PC-3 (cell line): ENCODE results near the gene HNRNPH3. TPM values are rescaled to one million over a fixed set of nuclear protein-coding genes. Genes with fewer than 3 reads are reported as not detected.

ENCODE experiments used
- ATAC-seq: fragments of 200-7000 bp; cut with Tn5 transposase; 2 replicates; pipeline ENCODE4 v1.9.1; 2020; ENCODE audit warnings: mild to moderate bottlenecking, moderate library complexity
- BruUV-seq: library from RNA; stranded (reverse); fragments of 400-500 nt; replicated peaks from 2 replicates; lab custom pipeline; 2021; lab: Mats Ljungman, UMichigan
- CTCF ChIA-PET: fragments of 300-600 bp; sonication (Branson Sonifier 250); formaldehyde crosslinking; loops from one replicate; lab custom pipeline; 2022; ENCODE audit warnings: antibody characterized with exemption; lab: Charles Lee
- POLR2A ChIA-PET: fragments of 300-600 bp; sonication (Branson Sonifier 250); formaldehyde crosslinking; loops from one replicate; lab custom pipeline; 2022; ENCODE audit warnings: antibody characterized with exemption; ENCODE audit not compliant: unreplicated experiment; lab: Charles Lee
- DNase-seq: peaks from one replicate; pipeline ENCODE4 v3.0.0-alpha.2; 2015
- H2AFZ ChIP-seq: fragments of 300-600 bp; sonication (generic); 2 replicates; pipeline ENCODE4 v1.6.0; 2016; ENCODE audit warnings: antibody characterized with exemption, low read length
- H3F3A ChIP-seq: fragments of 300-600 bp; sonication (generic); one replicate; pipeline ENCODE4 v1.6.0; 2017; ENCODE audit warnings: antibody characterized with exemption, low read length, control low read depth, mild to moderate bottlenecking; ENCODE audit not compliant: unreplicated experiment
- H3K27ac ChIP-seq: fragments of 300-600 bp; sonication (generic); 2 replicates; pipeline ENCODE4 v1.5.1; 2016; ENCODE audit warnings: mild to moderate bottlenecking, low read length
- H3K27me3 ChIP-seq: fragments of 300-600 bp; sonication (generic); 2 replicates; pipeline ENCODE4 v1.6.1; 2016; ENCODE audit warnings: low read length, mixed read lengths
- H3K36me3 ChIP-seq: fragments of 300-600 bp; sonication (generic); 2 replicates; pipeline ENCODE4 v1.6.1; 2016; ENCODE audit warnings: low read depth, mixed run types, low read length, mixed read lengths
- H3K4me1 ChIP-seq: fragments of 300-600 bp; sonication (generic); 2 replicates; pipeline ENCODE4 v1.5.1; 2016; ENCODE audit warnings: low read length; ENCODE audit not compliant: insufficient read depth
- H3K4me2 ChIP-seq: fragments of 300-600 bp; sonication (generic); 2 replicates; pipeline ENCODE4 v1.6.0; 2016; ENCODE audit warnings: low read length
- H3K4me3 ChIP-seq: fragments of 300-600 bp; sonication (generic); 2 replicates; pipeline ENCODE4 v1.5.1; 2016; ENCODE audit warnings: mild to moderate bottlenecking, low read length, mixed read lengths
- H3K79me2 ChIP-seq: fragments of 300-600 bp; sonication (generic); 2 replicates; pipeline ENCODE4 v1.6.1; 2017; ENCODE audit warnings: low read length, mixed read lengths
- H3K9ac ChIP-seq: fragments of 300-600 bp; sonication (generic); 2 replicates; pipeline ENCODE4 v1.6.0; 2016; ENCODE audit warnings: mild to moderate bottlenecking, low read length
- H3K9me2 ChIP-seq: fragments of 300-600 bp; sonication (generic); replicated peaks from 2 replicates; pipeline ENCODE4 v1.6.1; 2016; ENCODE audit warnings: mixed run types, low read length, mixed read lengths
- H3K9me3 ChIP-seq: fragments of 300-600 bp; sonication (generic); 2 replicates; pipeline ENCODE4 v1.6.1; 2016; ENCODE audit warnings: low read length, mixed read lengths
- H4K20me1 ChIP-seq: fragments of 300-600 bp; sonication (generic); 2 replicates; pipeline ENCODE4 v1.6.1; 2016; ENCODE audit warnings: low read length, mixed read lengths
- EZH2 ChIP-seq: fragments of 300-600 bp; sonication (generic); IDR thresholded peaks from one replicate; pipeline ENCODE4 v1.6.1; 2017; ENCODE audit warnings: antibody characterized with exemption, mild to moderate bottlenecking, low read length; ENCODE audit not compliant: unreplicated experiment
- EZH2phosphoT487 ChIP-seq: fragments of 300-600 bp; sonication (generic); IDR thresholded peaks from 2 replicates; pipeline ENCODE4 v1.6.1; 2018; ENCODE audit warnings: mild to moderate bottlenecking, antibody characterized with exemption, low read length, borderline replicate concordance
- intact Hi-C: fragments of 100-400 bp; cut with micrococcal nuclease; formaldehyde crosslinking; loops from 2 replicates; pipeline ENCODE4 v1.9.0; 2023
- total RNA-seq: library from RNA; depleted of rRNA; stranded (reverse); fragments of >200 nt; gene quantifications from 2 replicates; pipeline ENCODE4 v1.2.3, GENCODE V29; 2014
- TF ChIP-seq, protein P1 (sequence below): fragments of 300-600 bp; sonication (generic); conservative IDR thresholded peaks from 2 replicates; pipeline ENCODE4 v1.5.1; 2017; ENCODE audit warnings: antibody characterized with exemption, low read depth, mild to moderate bottlenecking, low read length

HNRNPH3 gene
- total RNA-seq, 1 experiment from 2014 or later = 40.5 TPM

DNA sequence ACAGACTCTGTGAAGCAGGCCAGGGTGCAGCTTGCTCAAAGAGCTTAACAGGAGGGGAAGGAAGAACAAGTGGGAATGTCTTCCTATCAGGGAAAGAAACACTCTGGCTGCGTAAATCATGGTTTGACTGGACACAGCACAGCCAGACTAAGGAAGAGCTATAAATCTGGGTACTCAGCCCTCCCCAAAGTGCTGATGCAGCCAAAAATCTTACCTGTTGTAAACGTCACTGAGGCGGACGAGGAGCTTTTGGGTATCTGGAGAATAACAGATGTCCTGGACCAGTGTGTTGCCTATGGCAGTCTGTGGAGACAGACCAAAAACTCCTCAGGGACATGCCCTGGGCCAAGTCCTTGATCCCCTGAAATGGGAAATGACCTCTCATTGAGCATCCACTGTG lies 43.1 kb upstream of the HNRNPH3 start:
- DNase-seq (no peak), ATAC-seq (no peak)
- intact Hi-C loops = no loop called here
- Histone ChIP-seq H3K4me3 (no peak overlapping the region), H3K27ac (no peak overlapping the region), H4K20me1 (no peaks in the 10 kb centered on the region), H2AFZ (no peak overlapping the region), H3K9me2 (no peaks in the 10 kb centered on the region), H3K9ac (no peak overlapping the region), H3K36me3 (no peaks in the 10 kb centered on the region), H3K4me1 (no peaks in the 10 kb centered on the region), H3K79me2 (no peaks in the 10 kb centered on the region), H3F3A (no peaks in the 10 kb centered on the region), H3K9me3 (no peaks in the 10 kb centered on the region), H3K4me2 (no peak overlapping the region), H3K27me3 (no peaks in the 10 kb centered on the region)
- no TSS peak for BruUV-seq
- TF ChIP-seq, protein P1, sequence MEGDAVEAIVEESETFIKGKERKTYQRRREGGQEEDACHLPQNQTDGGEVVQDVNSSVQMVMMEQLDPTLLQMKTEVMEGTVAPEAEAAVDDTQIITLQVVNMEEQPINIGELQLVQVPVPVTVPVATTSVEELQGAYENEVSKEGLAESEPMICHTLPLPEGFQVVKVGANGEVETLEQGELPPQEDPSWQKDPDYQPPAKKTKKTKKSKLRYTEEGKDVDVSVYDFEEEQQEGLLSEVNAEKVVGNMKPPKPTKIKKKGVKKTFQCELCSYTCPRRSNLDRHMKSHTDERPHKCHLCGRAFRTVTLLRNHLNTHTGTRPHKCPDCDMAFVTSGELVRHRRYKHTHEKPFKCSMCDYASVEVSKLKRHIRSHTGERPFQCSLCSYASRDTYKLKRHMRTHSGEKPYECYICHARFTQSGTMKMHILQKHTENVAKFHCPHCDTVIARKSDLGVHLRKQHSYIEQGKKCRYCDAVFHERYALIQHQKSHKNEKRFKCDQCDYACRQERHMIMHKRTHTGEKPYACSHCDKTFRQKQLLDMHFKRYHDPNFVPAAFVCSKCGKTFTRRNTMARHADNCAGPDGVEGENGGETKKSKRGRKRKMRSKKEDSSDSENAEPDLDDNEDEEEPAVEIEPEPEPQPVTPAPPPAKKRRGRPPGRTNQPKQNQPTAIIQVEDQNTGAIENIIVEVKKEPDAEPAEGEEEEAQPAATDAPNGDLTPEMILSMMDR = no peak
- no peak for TF ChIP-seq EZH2
- no peak for TF ChIP-seq EZH2phosphoT487
- ChIA-PET POLR2A (no interaction called here), CTCF (no interaction called here)

DNA sequence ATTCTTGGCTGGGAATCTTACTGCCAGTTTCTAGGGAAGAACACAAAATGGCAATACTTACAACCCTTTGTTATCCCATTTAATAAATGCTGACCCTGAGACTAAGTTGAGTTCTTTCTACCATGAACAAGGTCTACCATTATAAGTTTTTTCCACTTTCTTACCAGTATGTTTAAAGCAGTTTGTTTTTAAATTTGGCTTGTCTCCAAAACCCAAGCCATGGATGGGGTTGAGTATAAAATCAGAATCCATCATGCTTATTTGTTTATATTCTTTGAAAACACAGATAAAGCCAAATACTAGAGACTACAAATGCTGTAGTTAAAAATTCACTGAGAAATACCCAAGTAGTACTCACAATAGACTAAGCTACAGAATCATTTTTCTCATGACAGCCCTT lies 41.1 kb upstream of the HNRNPH3 start:
- no peaks in the 10 kb centered on the region for H4K20me1 ChIP-seq
- ATAC-seq = no peak

More for the DNA sequence above, 41.1 kb upstream of the HNRNPH3 start:
- ChIA-PET POLR2A (no interaction called here), CTCF (no interaction called here)
- Histone ChIP-seq H3K27ac (no peak overlapping the region), H3K27me3 (no peaks in the 10 kb centered on the region), H2AFZ (no peak overlapping the region), H3K4me3 (no peak overlapping the region), H3F3A (no peaks in the 10 kb centered on the region), H3K9me2 (no peaks in the 10 kb centered on the region), H3K9ac (no peak overlapping the region), H3K9me3 (no peaks in the 10 kb centered on the region), H3K4me1 (no peaks in the 10 kb centered on the region), H3K79me2 (no peaks in the 10 kb centered on the region), H3K4me2 (no peak overlapping the region), H3K36me3 (no peaks in the 10 kb centered on the region)
- DNase-seq = no peak
- intact Hi-C loops = no loop called here
- TF ChIP-seq EZH2phosphoT487 (no peak), EZH2 (no peak)
- TF ChIP-seq, protein P1 = no peak
- BruUV-seq = no TSS peak
